GM12891 (cell line): ENCODE data around the gene VPS26C.

Source experiments
- POLR2A ChIP-seq: IDR thresholded peaks from 2 replicates; pipeline ENCODE4 v1.6.1; 2011; ENCODE audit warnings: low read depth, low read length, control low read depth
- POLR2AphosphoS5 ChIP-seq: IDR thresholded peaks from 2 replicates; pipeline ENCODE4 v1.6.1; 2011; ENCODE audit warnings: low read depth, low read length, control low read depth
- TAF1 ChIP-seq: IDR thresholded peaks from 2 replicates; pipeline ENCODE4 v1.6.1; 2011; ENCODE audit warnings: low read depth, low read length, control low read depth

GRCh38 chr21:37188825-37189224 lies 78.3 kb downstream of the VPS26C start:
- TF ChIP-seq TAF1 = no peak
- no peak for TF ChIP-seq POLR2A
- TF ChIP-seq POLR2AphosphoS5 = no peak
